Keratinocyte (primary cell): Measurements from ENCODE around the gene DDX51. TPM values are rescaled to one million over a fixed set of nuclear protein-coding genes. Genes with fewer than 3 reads are reported as not detected.
A peak's percentile ranks its signal among the peaks of the same experiment; 100 is the strongest.

Source experiments
- DNase-seq: peaks from one replicate; pipeline ENCODE4 v3.0.0-alpha.2; 2011; ENCODE audit warnings: low read depth, missing footprints, low spot score
- FAIRE-seq: peaks from 2 replicates; lab custom pipeline; 2011; peaks lifted over from hg19 to GRCh38; lab: Jason Lieb, UNC
- H2AFZ ChIP-seq: 2 replicates; pipeline ENCODE4 v1.6.0; 2012; ENCODE audit warnings: low read length, control low read depth, inconsistent platforms; ENCODE audit not compliant: control insufficient read depth
- H3K27ac ChIP-seq: 2 replicates; pipeline ENCODE4 v1.5.1; 2011; ENCODE audit warnings: low read length; ENCODE audit not compliant: control insufficient read depth, insufficient read depth
- H3K27me3 ChIP-seq: 3 replicates; pipeline ENCODE4 v1.6.0; 2011; ENCODE audit warnings: low read length; ENCODE audit not compliant: control insufficient read depth, insufficient read depth; ENCODE audit errors: extremely low read depth
- H3K36me3 ChIP-seq, 2 experiments: 2 replicates in 1 of 2; 3 replicates in 1 of 2; pipeline ENCODE4 v1.5.1; 2011; ENCODE audit warnings: low read length in 2 of 2, mild to moderate bottlenecking in 1 of 2; ENCODE audit not compliant: control insufficient read depth in 2 of 2, insufficient read depth in 2 of 2; ENCODE audit errors: extremely low read depth in 1 of 2
- H3K4me1 ChIP-seq: 3 replicates; pipeline ENCODE4 v1.5.1; 2011; ENCODE audit warnings: low read length; ENCODE audit not compliant: control insufficient read depth, insufficient read depth; ENCODE audit errors: extremely low read depth
- H3K4me2 ChIP-seq: 3 replicates; pipeline ENCODE4 v1.6.0; 2011; ENCODE audit warnings: low read depth, low read length; ENCODE audit not compliant: control insufficient read depth, insufficient read depth; ENCODE audit errors: extremely low read depth
- H3K4me3 ChIP-seq, 3 experiments: fragments of 200-600 bp in 1 of 3; sonication (generic) in 1 of 3; 2 replicates in 2 of 3; 3 replicates in 1 of 3; pipeline ENCODE4 v1.5.1; 2011 to 2016; ENCODE audit warnings: low read length in 3 of 3, mild to moderate bottlenecking in 3 of 3, control low read depth in 2 of 3, inconsistent platforms in 1 of 3, low read depth in 1 of 3, mixed read lengths in 1 of 3, mixed run types in 1 of 3, moderate library complexity in 1 of 3; ENCODE audit not compliant: control insufficient read depth in 2 of 3, insufficient read depth in 2 of 3; ENCODE audit errors: extremely low read depth in 1 of 3
- H3K79me2 ChIP-seq: 2 replicates; pipeline ENCODE4 v1.6.0; 2012; ENCODE audit warnings: low read length; ENCODE audit not compliant: control insufficient read depth, insufficient read depth
- H3K9ac ChIP-seq: 3 replicates; pipeline ENCODE4 v1.6.0; 2011; ENCODE audit warnings: low read length; ENCODE audit not compliant: control insufficient read depth, insufficient read depth; ENCODE audit errors: extremely low read depth
- H3K9me1 ChIP-seq: 3 replicates; pipeline ENCODE4 v1.6.0; 2011; ENCODE audit warnings: low read length; ENCODE audit not compliant: control insufficient read depth, insufficient read depth; ENCODE audit errors: extremely low read depth
- H3K9me3 ChIP-seq: 2 replicates; pipeline ENCODE4 v1.5.1; 2012; ENCODE audit warnings: low read depth, low read length; ENCODE audit not compliant: control insufficient read depth
- H4K20me1 ChIP-seq: 3 replicates; pipeline ENCODE4 v1.6.0; 2011; ENCODE audit warnings: low read length; ENCODE audit not compliant: control insufficient read depth, insufficient read depth; ENCODE audit errors: extremely low read depth
- EZH2 ChIP-seq: IDR thresholded peaks from one replicate; pipeline ENCODE4 v1.6.1; 2012; ENCODE audit warnings: inconsistent platforms, mild to moderate bottlenecking, low read length, moderate library complexity
- dilution Hi-C: fragments of 300-500 bp; cut with MboI; formaldehyde crosslinking; loops from one replicate; pipeline ENCODE4 v1.7.0; 2020; ENCODE audit warnings: low sequenced_read_pairs; ENCODE audit not compliant: extremely low pct_ligation_motif_present
- polyA plus RNA-seq, 5 experiments: library from polyadenylated mRNA; depleted of rRNA in 3 of 5; stranded (reverse) in 3 of 5; stranded (forward) in 1 of 5; unstranded in 1 of 5; fragments of >200 nt; gene quantifications; 1 replicate in 1 of 5; 2 replicates in 3 of 5; 3 replicates in 1 of 5; pipeline versions ENCODE4 v1.2.1 to v1.2.3, GENCODE V29; 2011 to 2012; ENCODE audit warnings: missing spikeins in 2 of 5, low read depth in 1 of 5, low replicate concordance in 1 of 5
- TF ChIP-seq, protein P1 (sequence below), 3 experiments: IDR thresholded peaks in 1 of 3; conservative IDR thresholded peaks in 1 of 3; optimal IDR thresholded peaks in 1 of 3; 2 replicates in 2 of 3; 3 replicates in 1 of 3; pipeline versions ENCODE3 to v1.5.1; 2011; ENCODE audit warnings: low read length in 3 of 3, mild to moderate bottlenecking in 3 of 3, moderate library complexity in 2 of 3, control low read depth in 1 of 3, inconsistent platforms in 1 of 3; ENCODE audit not compliant: insufficient read depth in 2 of 3; ENCODE audit errors: extremely low read depth in 1 of 3

Gene DDX51
- polyA plus RNA-seq, 1 donor (not counting 4 experiments of a cell fraction or from before 2014, with no cell fraction given): 7.4 TPM

DNA sequence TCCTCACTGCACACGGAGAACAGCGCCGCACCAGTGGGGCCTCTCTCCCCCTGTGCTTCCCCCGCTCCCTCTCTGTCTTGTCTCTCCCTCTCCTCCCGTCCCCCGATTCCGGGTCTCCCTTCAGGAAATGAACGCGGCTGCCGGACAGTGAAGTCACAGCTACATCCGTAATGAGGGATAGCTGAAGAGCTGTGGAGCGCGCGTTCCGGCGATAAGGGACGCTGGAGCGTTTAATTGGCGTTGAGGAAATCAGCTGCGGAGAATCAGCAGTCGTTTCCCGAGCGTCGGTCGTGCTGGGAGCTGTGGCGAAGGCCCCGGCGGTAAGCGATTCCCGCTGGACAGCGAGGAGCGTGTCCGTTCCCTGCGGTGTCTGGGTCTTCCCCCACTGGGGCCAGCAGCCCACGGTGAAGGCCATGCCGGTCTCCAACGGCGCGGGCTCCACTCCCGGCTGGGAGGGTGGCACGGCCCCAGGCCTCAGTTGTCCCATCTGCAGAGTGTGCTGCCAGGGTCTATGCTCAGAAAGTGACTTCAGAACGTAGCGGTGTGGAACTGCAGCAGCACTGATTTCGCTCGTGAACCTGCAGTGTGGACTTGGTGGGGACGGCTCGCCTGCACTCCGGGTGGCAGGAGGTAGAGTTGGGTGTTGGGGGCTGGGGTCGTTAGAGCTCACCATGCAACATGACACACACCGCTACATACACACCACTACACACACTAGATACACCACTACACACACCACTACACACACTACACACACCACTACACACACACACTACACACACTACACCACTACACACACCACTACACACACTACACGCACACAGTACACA lies 11.0 kb upstream of the DDX51 start:
- no peak for DNase-seq
- Histone ChIP-seq H3K27ac (no peak overlapping the region), H3K4me1 (no peaks in the 10 kb centered on the region), H3K4me3 (no peak overlapping the region), H3K9ac (no peak overlapping the region), H3K36me3 (peaks cover 5 to 7% of the 10 kb centered on the region in 2 experiments), H3K79me2 (no peaks in the 10 kb centered on the region), H3K9me1 (no peaks in the 10 kb centered on the region), H3K4me2 (no peak overlapping the region), H4K20me1 (no peaks in the 10 kb centered on the region), H3K9me3 (peaks cover 9% of the 10 kb centered on the region), H3K27me3 (no peaks in the 10 kb centered on the region), H2AFZ (no peak overlapping the region)
- dilution Hi-C loops: no loop called here
- TF ChIP-seq, protein P1, sequence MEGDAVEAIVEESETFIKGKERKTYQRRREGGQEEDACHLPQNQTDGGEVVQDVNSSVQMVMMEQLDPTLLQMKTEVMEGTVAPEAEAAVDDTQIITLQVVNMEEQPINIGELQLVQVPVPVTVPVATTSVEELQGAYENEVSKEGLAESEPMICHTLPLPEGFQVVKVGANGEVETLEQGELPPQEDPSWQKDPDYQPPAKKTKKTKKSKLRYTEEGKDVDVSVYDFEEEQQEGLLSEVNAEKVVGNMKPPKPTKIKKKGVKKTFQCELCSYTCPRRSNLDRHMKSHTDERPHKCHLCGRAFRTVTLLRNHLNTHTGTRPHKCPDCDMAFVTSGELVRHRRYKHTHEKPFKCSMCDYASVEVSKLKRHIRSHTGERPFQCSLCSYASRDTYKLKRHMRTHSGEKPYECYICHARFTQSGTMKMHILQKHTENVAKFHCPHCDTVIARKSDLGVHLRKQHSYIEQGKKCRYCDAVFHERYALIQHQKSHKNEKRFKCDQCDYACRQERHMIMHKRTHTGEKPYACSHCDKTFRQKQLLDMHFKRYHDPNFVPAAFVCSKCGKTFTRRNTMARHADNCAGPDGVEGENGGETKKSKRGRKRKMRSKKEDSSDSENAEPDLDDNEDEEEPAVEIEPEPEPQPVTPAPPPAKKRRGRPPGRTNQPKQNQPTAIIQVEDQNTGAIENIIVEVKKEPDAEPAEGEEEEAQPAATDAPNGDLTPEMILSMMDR (optimal IDR thresholded peaks at IDR 0.05 in 1 of 3, IDR thresholded peaks at IDR 0.05 in 1 of 3, conservative IDR thresholded peaks at IDR 0.05 in 1 of 3; ENCODE audit: extremely low read depth in 1 of 3, insufficient read depth in 2 of 3, low read length in 3 of 3): no peak
- no peak for TF ChIP-seq EZH2
- FAIRE-seq: no peak

DNA sequence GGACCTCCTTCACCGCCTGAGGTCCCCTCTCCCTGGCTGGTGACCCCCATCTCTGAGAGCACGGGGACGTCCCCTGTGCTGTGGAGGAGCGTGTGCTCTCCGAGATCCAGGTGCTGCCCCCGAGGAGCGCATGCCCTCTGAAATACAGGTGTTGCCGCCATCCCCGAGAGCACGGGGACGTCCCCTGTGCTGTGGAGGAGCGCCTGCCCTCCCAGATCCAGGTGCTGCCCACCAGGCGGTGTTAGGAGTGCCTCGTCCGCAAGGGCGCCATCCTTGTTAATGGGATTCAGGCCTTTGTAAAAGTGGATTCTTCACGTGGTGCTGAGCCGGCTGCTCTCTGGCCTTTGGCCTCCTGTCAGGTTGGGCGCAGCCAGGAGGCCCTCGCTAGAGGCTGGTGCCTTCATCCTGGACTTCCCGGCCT lies 10.2 kb upstream of the DDX51 start:
- peaks cover 9% of the 10 kb centered on the region for H3K9me3 ChIP-seq
- no peak overlapping the region for H3K9ac ChIP-seq
- H2AFZ ChIP-seq: no peak overlapping the region
- H3K27ac ChIP-seq: no peak overlapping the region
- TF ChIP-seq, protein P1 (optimal IDR thresholded peaks at IDR 0.05 in 1 of 3, IDR thresholded peaks at IDR 0.05 in 1 of 3, conservative IDR thresholded peaks at IDR 0.05 in 1 of 3; ENCODE audit: extremely low read depth in 1 of 3, insufficient read depth in 2 of 3, low read length in 3 of 3): no peak
- no peak for TF ChIP-seq EZH2
- no peaks in the 10 kb centered on the region for H3K4me1 ChIP-seq
- DNase-seq (no peak), FAIRE-seq (no peak)
- dilution Hi-C loops: no loop called here
- H3K27me3 ChIP-seq: no peaks in the 10 kb centered on the region
- peaks cover 5 to 7% of the 10 kb centered on the region in 2 experiments for H3K36me3 ChIP-seq
- H3K9me1 ChIP-seq: no peaks in the 10 kb centered on the region
- H3K4me2 ChIP-seq: peak overlapping the region; percentile 60
- no peak overlapping the region for H3K4me3 ChIP-seq
- H4K20me1 ChIP-seq: no peaks in the 10 kb centered on the region
- H3K79me2 ChIP-seq: no peaks in the 10 kb centered on the region
